Mammary microvascular endothelial cell (primary cell): ENCODE results near the gene USP40. TPM values are rescaled to one million over a fixed set of nuclear protein-coding genes. Genes with fewer than 3 reads are reported as not detected.

Experiments
- total RNA-seq: library from RNA; depleted of rRNA; stranded (reverse); fragments of >200 nt; gene quantifications from 2 replicates; pipeline ENCODE4 v1.2.3, GENCODE V29; 2015

USP40 gene
- total RNA-seq, result 22.6 and 27.0 TPM in 2 replicates

GRCh38 chr2:233566141-233566956 is at the start of gene USP40:
USP40 (minus strand) TSS chr2:233566782; CDS start chr2:233565554, 1,228 bp downstream.

Other genes with a start within 250 kb of the USP40 start
- gene DGKD, start 212.3 kb downstream of the USP40 start, total RNA-seq, result 16.0 and 16.2 TPM in 2 replicates
- gene UGT1A8, start 50.9 kb upstream of the USP40 start, total RNA-seq, result not detected in 2 replicates
- gene UGT1A10, start 69.7 kb upstream of the USP40 start, total RNA-seq, result not detected in 2 replicates
- not detected in 2 replicates for gene UGT1A9, start 105.1 kb upstream of the USP40 start, total RNA-seq
- gene UGT1A7, start 115.1 kb upstream of the USP40 start, total RNA-seq, result not detected in 2 replicates
- gene UGT1A6, start 126.1 kb upstream of the USP40 start, total RNA-seq, result not detected in 2 replicates
- not detected in 2 replicates for gene UGT1A5, start 146.1 kb upstream of the USP40 start, total RNA-seq
- gene UGT1A4, start 152.0 kb upstream of the USP40 start, total RNA-seq, result not detected in 2 replicates
- gene UGT1A3, start 162.3 kb upstream of the USP40 start, total RNA-seq, result not detected in 2 replicates
- not detected in 2 replicates for gene UGT1A1, start 193.5 kb upstream of the USP40 start, total RNA-seq
- gene MROH2A, start 211.5 kb upstream of the USP40 start, total RNA-seq, result not detected in 2 replicates